ENCODE results near the gene MRAS. TPM values are rescaled to one million over a fixed set of nuclear protein-coding genes. Genes with fewer than 3 reads are reported as not detected.

Gene MRAS
- polyA plus RNA-seq, 3 donors, result 6.2 to 13.2 (median 8.3) TPM

DNA sequence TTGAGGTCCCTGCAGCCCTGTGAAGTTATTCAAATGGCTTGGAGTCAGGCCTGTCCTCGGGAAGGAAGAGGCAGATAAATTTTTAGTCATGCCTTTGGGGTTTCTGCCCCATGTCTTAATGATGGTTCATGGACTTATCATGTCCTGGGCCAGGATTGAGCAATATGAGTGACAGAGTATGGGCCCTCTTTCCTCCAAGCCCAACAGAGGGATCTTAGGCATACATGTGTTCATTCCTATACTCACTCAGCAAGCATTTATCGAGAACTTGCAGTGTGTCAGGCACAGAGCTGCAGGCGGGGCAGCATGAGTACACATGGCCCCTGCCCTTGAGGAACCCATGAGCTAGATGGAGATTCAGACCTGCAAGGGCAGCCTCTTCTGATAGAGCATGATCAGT, 92.2 kb downstream of the MRAS start:
- no peaks in the 10 kb centered on the region for H3K4me1 Mint-ChIP-seq
- no peak for DNase-seq
- H3K27me3 Mint-ChIP-seq (ENCODE audit: low read depth in 3 of 3), result peaks cover 19 to 23% (median 20%) of the 10 kb centered on the region in 3 donors

GRCh38 chr3:138441256-138441655, 92.9 kb downstream of the MRAS start:
- no peaks in the 10 kb centered on the region for H3K4me1 Mint-ChIP-seq
- TF ChIP-seq CTCF (IDR thresholded peaks at IDR 0.05), result no peak
- Histone ChIP-seq H3K9ac (ENCODE audit: insufficient read depth, low read length, poor library complexity, severe bottlenecking) (no peak overlapping the region), H3K9me3 (replicated peaks in 1 of 2; ENCODE audit: control insufficient read depth in 1 of 2, insufficient read depth in 1 of 2, low read length in 2 of 2) (no peaks in the 10 kb centered on the region), H3K4me3 (replicated peaks in 1 of 3; ENCODE audit: low read depth in 2 of 3, low read length in 3 of 3) (no peak overlapping the region), H3K27me3 (ENCODE audit: control insufficient read depth in 2 of 2, insufficient read depth in 2 of 2, low read length in 2 of 2) (peaks cover under 1 to 14% of the 10 kb centered on the region in 2 donors), H2AFZ (ENCODE audit: insufficient read depth, low read depth, low read length, poor library complexity, severe bottlenecking) (no peak overlapping the region), H3K79me2 (ENCODE audit: insufficient read depth, low read length) (no peaks in the 10 kb centered on the region), H3K4me1 (ENCODE audit: control insufficient read depth in 1 of 2, insufficient read depth in 2 of 2, low read length in 2 of 2) (no peaks in the 10 kb centered on the region), H3K36me3 (replicated peaks in 1 of 2; ENCODE audit: control insufficient read depth in 1 of 2, insufficient read depth in 2 of 2, low read length in 2 of 2) (no peaks in the 10 kb centered on the region), H3K27ac (ENCODE audit: low read depth in 1 of 2, low read length in 2 of 2) (no peak overlapping the region), H4K20me1 (ENCODE audit: insufficient read depth, low read length) (no peaks in the 10 kb centered on the region), H3K4me2 (replicated peaks; ENCODE audit: extremely low read depth, low read length, poor library complexity, severe bottlenecking) (no peak overlapping the region)
- peaks cover 13 to 16% (median 13%) of the 10 kb centered on the region in 3 donors for H3K27me3 Mint-ChIP-seq (ENCODE audit: low read depth in 3 of 3)
- intact Hi-C loops (cut with micrococcal nuclease), result no loop called here
- no peak overlapping the region for H3K4me3 Mint-ChIP-seq
- no peak overlapping the region for H3K27ac Mint-ChIP-seq
- no peaks in the 10 kb centered on the region for H3K36me3 Mint-ChIP-seq
- no CpG with 5 or more reads among the region's 2 CpGs for WGBS (ENCODE audit: insufficient coverage)
- DNase-seq, result no peak
- peaks cover 0 to 3% (median 0%) of the 10 kb centered on the region in 7 donors for H3K9me3 Mint-ChIP-seq

More for the DNA sequence above, 92.2 kb downstream of the MRAS start:
- peaks cover 0 to 3% (median 2%) of the 10 kb centered on the region in 7 donors for H3K9me3 Mint-ChIP-seq
- no peaks in the 10 kb centered on the region for H4K20me1 ChIP-seq (ENCODE audit: insufficient read depth, low read length)
- no peak overlapping the region for H3K4me3 ChIP-seq (replicated peaks in 1 of 3; ENCODE audit: low read depth in 2 of 3, low read length in 3 of 3)
- no peak for TF ChIP-seq CTCF (IDR thresholded peaks at IDR 0.05)
- H3K9ac ChIP-seq (ENCODE audit: insufficient read depth, low read length, poor library complexity, severe bottlenecking), result no peak overlapping the region
- no peak overlapping the region for H3K4me2 ChIP-seq (replicated peaks; ENCODE audit: extremely low read depth, low read length, poor library complexity, severe bottlenecking)
- H2AFZ ChIP-seq (ENCODE audit: insufficient read depth, low read depth, low read length, poor library complexity, severe bottlenecking), result no peak overlapping the region
- H3K27ac Mint-ChIP-seq, result no peak overlapping the region
- no peak overlapping the region for H3K27ac ChIP-seq (ENCODE audit: low read depth in 1 of 2, low read length in 2 of 2)
- no peak overlapping the region for H3K4me3 Mint-ChIP-seq
- peaks cover 0 to 3% of the 10 kb centered on the region in 2 donors for H3K9me3 ChIP-seq (replicated peaks in 1 of 2; ENCODE audit: control insufficient read depth in 1 of 2, insufficient read depth in 1 of 2, low read length in 2 of 2)
- no peaks in the 10 kb centered on the region for H3K79me2 ChIP-seq (ENCODE audit: insufficient read depth, low read length)
- H3K36me3 Mint-ChIP-seq, result no peaks in the 10 kb centered on the region
- no peaks in the 10 kb centered on the region for H3K36me3 ChIP-seq (replicated peaks in 1 of 2; ENCODE audit: control insufficient read depth in 1 of 2, insufficient read depth in 2 of 2, low read length in 2 of 2)
- 84% methylated on average over 3 of the region's 3 CpGs for WGBS (ENCODE audit: insufficient coverage)
- peaks cover under 1 to 1% of the 10 kb centered on the region in 2 donors for H3K4me1 ChIP-seq (ENCODE audit: control insufficient read depth in 1 of 2, insufficient read depth in 2 of 2, low read length in 2 of 2)
- intact Hi-C loops (cut with micrococcal nuclease), result no loop called here
- peaks cover 7 to 21% of the 10 kb centered on the region in 2 donors for H3K27me3 ChIP-seq (ENCODE audit: control insufficient read depth in 2 of 2, insufficient read depth in 2 of 2, low read length in 2 of 2)

All from CD14-positive monocyte (primary cell).